Heart left ventricle (tissue), 16 donors: ENCODE results near the gene PDGFD. TPM values are rescaled to one million over a fixed set of nuclear protein-coding genes. Genes with fewer than 3 reads are reported as not detected.
A peak's percentile ranks its signal among the peaks of the same experiment; 100 is the strongest.

Experiments
- ATAC-seq, 4 donors: fragments of 200-7000 bp; cut with Tn5 transposase; one replicate each; pipeline ENCODE4 v1.9.1; 2020 to 2022; ENCODE audit warnings: moderate library complexity in 4 of 4, mild to moderate bottlenecking in 3 of 4, moderate number of reproducible peaks in 1 of 4
- DNase-seq, 5 donors: peaks; one replicate each; pipeline ENCODE4 v3.0.0-alpha.2; 2020
- H3K27ac ChIP-seq, 12 donors: fragments of 200-600 bp; sonication (generic) in 4 of 12; one replicate each; pipeline versions ENCODE4 v1.5.0 to v1.8.0; 2016 to 2022; ENCODE audit warnings: mild to moderate bottlenecking in 2 of 12
- H3K27me3 ChIP-seq, 9 donors: fragments of 200-600 bp; sonication (generic) in 2 of 9; one replicate each; pipeline versions ENCODE4 v1.5.1 to v1.8.0; 2016 to 2022; ENCODE audit warnings: mild to moderate bottlenecking in 3 of 9
- H3K36me3 ChIP-seq, 9 donors: fragments of 200-600 bp; sonication (generic) in 2 of 9; one replicate each; pipeline versions ENCODE4 v1.5.0 to v1.8.0; 2018 to 2022; ENCODE audit warnings: mild to moderate bottlenecking in 2 of 9
- H3K4me1 ChIP-seq, 12 donors: fragments of 200-600 bp; sonication (generic) in 4 of 12; one replicate each; pipeline versions ENCODE4 v1.5.0 to v1.8.0; 2016 to 2022; ENCODE audit warnings: mild to moderate bottlenecking in 3 of 12
- H3K4me3 ChIP-seq, 12 donors: fragments of 200-600 bp; sonication (generic) in 4 of 12; one replicate each; pipeline versions ENCODE4 v1.5.0 to v1.8.0; 2017 to 2022; ENCODE audit warnings: mild to moderate bottlenecking in 9 of 12, moderate library complexity in 4 of 12
- H3K9me3 ChIP-seq, 12 donors: fragments of 200-600 bp; sonication (generic) in 4 of 12; one replicate each; pipeline versions ENCODE4 v1.5.0 to v1.8.0; 2016 to 2022; ENCODE audit warnings: mild to moderate bottlenecking in 1 of 12
- CTCF ChIP-seq, 12 donors: fragments of 200-600 bp; sonication (generic) in 4 of 12; IDR thresholded peaks; one replicate each; pipeline versions ENCODE4 v1.5.0 to v1.8.0; 2018 to 2022; ENCODE audit warnings: antibody characterized with exemption in 12 of 12, mild to moderate bottlenecking in 5 of 12
- POLR2A ChIP-seq, 2 donors: fragments of 450-650 bp; IDR thresholded peaks; one replicate each; pipeline ENCODE4 v1.6.1; 2017; ENCODE audit warnings: antibody characterized with exemption in 2 of 2, mild to moderate bottlenecking in 2 of 2, moderate library complexity in 2 of 2
- WGBS, 4 donors: extraction: QIAGEN DNeasy Blood & Tissue Kit in 2 of 4; methylation state at CpG; one replicate each; pipeline versions ENCODE4 v1.1.5 to v1.1.7; 2013 to 2018; 5-methylcytosine and 5-hydroxymethylcytosine counted together
- intact Hi-C, 10 donors: fragments of 100-400 bp; cut with DNase I; formaldehyde crosslinking; loops; one replicate each; pipeline versions ENCODE4 v1.11.1 to v1.14.2; 2022
- polyA plus RNA-seq, 2 donors: library from polyadenylated mRNA; stranded (reverse); fragments of 200-250 nt; gene quantifications; one replicate each; pipeline ENCODE4 v1.2.3, GENCODE V29; 2013
- total RNA-seq, 9 donors: library from RNA; depleted of rRNA in 2 of 9; stranded (reverse); fragments of >200 nt in 2 of 9; fragmentation: NEBNext Ultra II Directional in 3 of 9; extraction: Animal tissue kit (Norgen Biotek cat#: 25700) in 3 of 9; gene quantifications; one replicate each; pipeline versions ENCODE4 v1.1.0 to v1.2.4, GENCODE V29; 2016 to 2023
- donor health status: ischemic (EF 13 %, LVEDD 7.1; RV severe dilation, severe dysfunction).
- donor health status: healthy with polysubstance abuse.
- donor health status: DM: no; HTN: yes; CAD: no.
- donor health status: DM: no; HTN: no; CAD: no.
- donor health status: ischemic (EF 25% LVEDD 6.9; RV normal size, moderate dysfunction).
- donor health status: ischemic (EF 25% LVEDD 5.7; RV mildly dilated, moderate dysfunction).
- donor health status: healthy.
- donor health status: DM: yes; HTN: yes; CAD: no.
- donor health status: ischemic (EF 35%, LVEDD 5.7; RV mildly dilated, moderate dysfunction).
- donor health status: nonischemic (EF 11% LVEDD 7.7; RV severe dilation, severe dysfunction).
- donor health status: DM: yes; HTN: yes; CAD: no.
- donor health status: PGD.
- donor health status: ischemic (EF 29% LVEDD 5.4; RV normal size, mild dysfunction).
- donor health status: nonischemic (EF 23%, LVEDD 6.1; RV moderate dilation, normal function).

The PDGFD gene
- total and polyA plus RNA-seq, 11 donors = 3.6 to 24.6 (median 15.3) TPM

GRCh38 chr11:103924166-103925013, 239.6 kb downstream of the PDGFD start:
- TF ChIP-seq CTCF (IDR thresholded peaks at IDR 0.05) (no peak), POLR2A (IDR thresholded peaks at IDR 0.05) (no peak)
- Histone ChIP-seq H3K27ac (peak overlapping the region in 1 of 12 donors; percentile 10), H3K9me3 (no peaks in the 10 kb centered on the region), H3K4me3 (no peak overlapping the region), H3K4me1 (peaks cover 0 to 16% (median 4%) of the 10 kb centered on the region in 12 donors), H3K36me3 (peaks cover 0 to 4% (median 0%) of the 10 kb centered on the region in 9 donors), H3K27me3 (no peaks in the 10 kb centered on the region)
- intact Hi-C loops = loop anchor here in 6 of 10 donors (10.0 kb wide), 3 partner anchors 230 to 240 kb away; partner anchors contain the start of gene PDGFD (in 1 of the 6)
- ATAC-seq (no peak), DNase-seq (no peak)
- 91 to 93% (median 92%) methylated on average over 5 of the region's 5 CpGs for WGBS, 4 donors

GRCh38 chr11:103923451-103923931, 240.5 kb downstream of the PDGFD start:
- ATAC-seq = no peak
- intact Hi-C loops = loop anchor here in 6 of 10 donors (10.0 kb wide), 3 partner anchors 231 to 241 kb away; partner anchors contain the start of gene PDGFD (in 1 of the 6)

GRCh38 chr11:103920933-103921332, 243.0 kb downstream of the PDGFD start:
- Histone ChIP-seq H3K36me3 (no peaks in the 10 kb centered on the region), H3K27me3 (no peaks in the 10 kb centered on the region), H3K4me1 (peaks cover 0 to 12% (median 2%) of the 10 kb centered on the region in 12 donors), H3K4me3 (no peak overlapping the region), H3K9me3 (peaks cover 0 to 7% (median 0%) of the 10 kb centered on the region in 12 donors), H3K27ac (no peak overlapping the region)
- intact Hi-C loops = loop anchor here in 6 of 10 donors (10.0 kb wide), 3 partner anchors 234 to 244 kb away; partner anchors contain the start of gene PDGFD (in 1 of the 6)
- no peak for DNase-seq
- TF ChIP-seq POLR2A (IDR thresholded peaks at IDR 0.05) = no peak
- TF ChIP-seq CTCF (IDR thresholded peaks at IDR 0.05) = peak in 1 of 12 donors; percentile 10
- no peak for ATAC-seq

More at GRCh38 chr11:103923451-103923931, 240.5 kb downstream of the PDGFD start:
- H3K9me3 ChIP-seq = no peaks in the 10 kb centered on the region
- no peak overlapping the region for H3K4me3 ChIP-seq
- TF ChIP-seq CTCF (IDR thresholded peaks at IDR 0.05) (no peak), POLR2A (IDR thresholded peaks at IDR 0.05) (no peak)
- no peaks in the 10 kb centered on the region for H3K27me3 ChIP-seq
- H3K36me3 ChIP-seq = peaks cover 0 to 4% (median 0%) of the 10 kb centered on the region in 9 donors
- no peak for DNase-seq
- no peak overlapping the region for H3K27ac ChIP-seq
- H3K4me1 ChIP-seq = peaks cover 0 to 15% (median 2%) of the 10 kb centered on the region in 12 donors

GRCh38 chr11:103920449-103920848, 243.5 kb downstream of the PDGFD start:
- ATAC-seq = no peak

More at GRCh38 chr11:103920449-103920848, 243.5 kb downstream of the PDGFD start:
- TF ChIP-seq CTCF (IDR thresholded peaks at IDR 0.05) (no peak), POLR2A (IDR thresholded peaks at IDR 0.05) (no peak)
- Histone ChIP-seq H3K27me3 (no peaks in the 10 kb centered on the region), H3K4me3 (no peak overlapping the region), H3K36me3 (no peaks in the 10 kb centered on the region), H3K4me1 (peaks cover 0 to 12% (median 2%) of the 10 kb centered on the region in 12 donors), H3K27ac (no peak overlapping the region), H3K9me3 (peaks cover 0 to 12% (median 0%) of the 10 kb centered on the region in 12 donors)
- DNase-seq = no peak
- intact Hi-C loops = loop anchor here in 6 of 10 donors (10.0 kb wide), 3 partner anchors 234 to 244 kb away; partner anchors contain the start of gene PDGFD (in 1 of the 6)
- WGBS, 4 donors = 92 to 100% (median 97%) methylated on average over 1 of the region's 1 CpG
